Panc1 (cell line): ENCODE results near the gene ELMOD3.

Source experiments
- CTCF ChIP-seq: fragments of 450-650 bp; IDR thresholded peaks from 2 replicates; pipeline ENCODE4 v1.5.1; 2017; ENCODE audit warnings: mild to moderate bottlenecking
- POLR2AphosphoS5 ChIP-seq: IDR thresholded peaks from 2 replicates; pipeline ENCODE4 v1.6.1; 2012; ENCODE audit warnings: mild to moderate bottlenecking, low read depth, low read length, moderate library complexity
- REST ChIP-seq, 2 experiments: IDR thresholded peaks; 2 replicates each; pipeline ENCODE4 v1.6.1; 2011 to 2012; ENCODE audit warnings: low read depth in 2 of 2, control low read depth in 1 of 2, low read length in 1 of 2, mild to moderate bottlenecking in 1 of 2, moderate library complexity in 1 of 2; ENCODE audit not compliant: insufficient read depth in 1 of 2
- TCF7L2 ChIP-seq: IDR thresholded peaks from 2 replicates; pipeline ENCODE4 v1.6.1; 2011; ENCODE audit warnings: mild to moderate bottlenecking, low read depth, low read length, inconsistent platforms

GRCh38 chr2:85390941-85391669 is 36.5 kb downstream of the ELMOD3 start:
- TF ChIP-seq CTCF: peak; percentile 94
- peak; percentile 30; the same call in 1 of the 2 replicates for TF ChIP-seq POLR2AphosphoS5
- TF ChIP-seq TCF7L2: no peak
- TF ChIP-seq REST (IDR thresholded peaks at IDR 0.05; ENCODE audit: insufficient read depth in 1 of 2, low read depth in 2 of 2, low read length in 1 of 2): no peak
